Measurements from ENCODE around the gene ABTB1. TPM values are rescaled to one million over a fixed set of nuclear protein-coding genes. Genes with fewer than 3 reads are reported as not detected.

Gene ABTB1
- total and polyA plus RNA-seq, 2 donors (not counting 1 experiment from before 2014, with no cell fraction given) = 141 to 259 TPM

DNA sequence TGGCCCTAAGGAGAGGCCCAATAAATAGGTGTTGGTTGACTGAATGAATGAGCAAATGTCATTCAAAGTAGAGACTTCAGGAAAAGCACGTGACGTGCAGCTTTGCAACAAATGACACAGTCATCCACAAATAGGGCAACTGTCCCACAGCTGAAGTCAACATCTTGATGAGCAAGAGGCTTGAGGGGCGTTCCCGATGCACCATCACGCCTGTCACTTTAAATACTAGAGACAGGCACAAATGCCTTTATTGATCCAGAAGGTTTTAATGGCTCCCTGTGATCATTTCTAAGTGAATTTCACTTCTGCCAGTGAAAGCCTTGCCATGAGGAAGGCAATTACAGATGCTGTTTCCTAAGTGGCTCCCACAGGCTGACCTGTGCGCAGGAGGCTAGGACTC is 43.6 kb downstream of the ABTB1 start:
- intact Hi-C loops (cut with micrococcal nuclease) = no loop called here
- DNase-seq = no peak
- no peaks in the 10 kb centered on the region for H3K36me3 ChIP-seq (replicated peaks in 1 of 2; ENCODE audit: control extremely low read depth in 1 of 2, control insufficient read depth in 1 of 2, extremely low read depth in 1 of 2, insufficient read depth in 2 of 2, low read length in 1 of 2)
- CTCF ChIA-PET = no interaction called here
- H3K4me3 ChIP-seq (ENCODE audit: control extremely low read depth in 1 of 5, extremely low read depth in 1 of 5, insufficient read depth in 1 of 5, low read depth in 2 of 5, low read length in 4 of 5) = no peak overlapping the region
- POLR2A ChIA-PET = no interaction called here
- no peak overlapping the region for H3K4me2 ChIP-seq (replicated peaks; ENCODE audit: low read depth, low read length, poor library complexity, severe bottlenecking)
- Mint-ChIP-seq H3K27me3 (no peaks in the 10 kb centered on the region), H3K9me3 (ENCODE audit: insufficient read depth) (no peaks in the 10 kb centered on the region), H3K4me1 (no peaks in the 10 kb centered on the region), H3K4me3 (no peak overlapping the region), H3K27ac (no peak overlapping the region)
- 92% methylated on average over 6 of the region's 6 CpGs for WGBS (ENCODE audit: insufficient coverage)
- H3K9ac ChIP-seq (ENCODE audit: low read length) = no peak overlapping the region
- H2AFZ ChIP-seq (ENCODE audit: insufficient read depth, low read depth, low read length, poor library complexity, severe bottlenecking) = no peak overlapping the region
- H3K27me3 ChIP-seq (replicated peaks in 1 of 4; ENCODE audit: control extremely low read depth in 1 of 4, control insufficient read depth in 3 of 4, insufficient read depth in 4 of 4, low read length in 3 of 4) = no peaks in the 10 kb centered on the region
- no peak for ATAC-seq (ENCODE audit: low read depth)
- no peaks in the 10 kb centered on the region for H3K9me3 ChIP-seq (ENCODE audit: control extremely low read depth in 1 of 3, control insufficient read depth in 2 of 3, insufficient read depth in 1 of 3, low read length in 2 of 3)
- TF ChIP-seq, protein P1, sequence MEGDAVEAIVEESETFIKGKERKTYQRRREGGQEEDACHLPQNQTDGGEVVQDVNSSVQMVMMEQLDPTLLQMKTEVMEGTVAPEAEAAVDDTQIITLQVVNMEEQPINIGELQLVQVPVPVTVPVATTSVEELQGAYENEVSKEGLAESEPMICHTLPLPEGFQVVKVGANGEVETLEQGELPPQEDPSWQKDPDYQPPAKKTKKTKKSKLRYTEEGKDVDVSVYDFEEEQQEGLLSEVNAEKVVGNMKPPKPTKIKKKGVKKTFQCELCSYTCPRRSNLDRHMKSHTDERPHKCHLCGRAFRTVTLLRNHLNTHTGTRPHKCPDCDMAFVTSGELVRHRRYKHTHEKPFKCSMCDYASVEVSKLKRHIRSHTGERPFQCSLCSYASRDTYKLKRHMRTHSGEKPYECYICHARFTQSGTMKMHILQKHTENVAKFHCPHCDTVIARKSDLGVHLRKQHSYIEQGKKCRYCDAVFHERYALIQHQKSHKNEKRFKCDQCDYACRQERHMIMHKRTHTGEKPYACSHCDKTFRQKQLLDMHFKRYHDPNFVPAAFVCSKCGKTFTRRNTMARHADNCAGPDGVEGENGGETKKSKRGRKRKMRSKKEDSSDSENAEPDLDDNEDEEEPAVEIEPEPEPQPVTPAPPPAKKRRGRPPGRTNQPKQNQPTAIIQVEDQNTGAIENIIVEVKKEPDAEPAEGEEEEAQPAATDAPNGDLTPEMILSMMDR (IDR thresholded peaks at IDR 0.05) = no peak
- no peak for TF ChIP-seq EZH2 (IDR thresholded peaks at IDR 0.05; ENCODE audit: borderline replicate concordance, insufficient read depth, low read depth, low read length, poor library complexity, severe bottlenecking)
- no peaks in the 10 kb centered on the region for H3K79me2 ChIP-seq (ENCODE audit: control insufficient read depth, insufficient read depth, low read length)
- H3K27ac ChIP-seq (ENCODE audit: low read length in 2 of 2) = no peak overlapping the region
- no peaks in the 10 kb centered on the region for H3K4me1 ChIP-seq (ENCODE audit: control insufficient read depth in 2 of 2, insufficient read depth in 2 of 2, low read length in 2 of 2)
- H4K20me1 ChIP-seq (ENCODE audit: control insufficient read depth, insufficient read depth, low read length, poor library complexity, severe bottlenecking) = no peaks in the 10 kb centered on the region

- Mint-ChIP-seq H3K4me1 (no peaks in the 10 kb centered on the region), H3K9me3 (ENCODE audit: insufficient read depth) (no peaks in the 10 kb centered on the region), H3K27ac (no peak overlapping the region), H3K27me3 (no peaks in the 10 kb centered on the region), H3K4me3 (no peak overlapping the region)
- H4K20me1 ChIP-seq (ENCODE audit: control insufficient read depth, insufficient read depth, low read length, poor library complexity, severe bottlenecking) = no peaks in the 10 kb centered on the region
- no peak overlapping the region for H3K9ac ChIP-seq (ENCODE audit: low read length)
- no peak for ATAC-seq (ENCODE audit: low read depth)
- no peak overlapping the region for H3K27ac ChIP-seq (ENCODE audit: low read length in 2 of 2)
- H3K79me2 ChIP-seq (ENCODE audit: control insufficient read depth, insufficient read depth, low read length) = no peaks in the 10 kb centered on the region
- H3K4me1 ChIP-seq (ENCODE audit: control insufficient read depth in 2 of 2, insufficient read depth in 2 of 2, low read length in 2 of 2) = no peaks in the 10 kb centered on the region
- ChIA-PET POLR2A (no interaction called here), CTCF (no interaction called here)
- H2AFZ ChIP-seq (ENCODE audit: insufficient read depth, low read depth, low read length, poor library complexity, severe bottlenecking) = no peak overlapping the region
- H3K27me3 ChIP-seq (replicated peaks in 1 of 4; ENCODE audit: control extremely low read depth in 1 of 4, control insufficient read depth in 3 of 4, insufficient read depth in 4 of 4, low read length in 3 of 4) = no peaks in the 10 kb centered on the region
- no peaks in the 10 kb centered on the region for H3K9me3 ChIP-seq (ENCODE audit: control extremely low read depth in 1 of 3, control insufficient read depth in 2 of 3, insufficient read depth in 1 of 3, low read length in 2 of 3)
- no peak for DNase-seq
- no peaks in the 10 kb centered on the region for H3K36me3 ChIP-seq (replicated peaks in 1 of 2; ENCODE audit: control extremely low read depth in 1 of 2, control insufficient read depth in 1 of 2, extremely low read depth in 1 of 2, insufficient read depth in 2 of 2, low read length in 1 of 2)
- WGBS (ENCODE audit: insufficient coverage) = 80% methylated on average over 11 of the region's 14 CpGs
- H3K4me3 ChIP-seq (ENCODE audit: control extremely low read depth in 1 of 5, extremely low read depth in 1 of 5, insufficient read depth in 1 of 5, low read depth in 2 of 5, low read length in 4 of 5) = no peak overlapping the region
- H3K4me2 ChIP-seq (replicated peaks; ENCODE audit: low read depth, low read length, poor library complexity, severe bottlenecking) = no peak overlapping the region
- TF ChIP-seq, protein P1 (IDR thresholded peaks at IDR 0.05) = no peak
- no peak for TF ChIP-seq EZH2 (IDR thresholded peaks at IDR 0.05; ENCODE audit: borderline replicate concordance, insufficient read depth, low read depth, low read length, poor library complexity, severe bottlenecking)
- intact Hi-C loops (cut with micrococcal nuclease) = no loop called here
Measured at GRCh38 chr3:127717357-127718244, 44.8 kb downstream of the ABTB1 start.
